Neutrophil (primary cell): ENCODE results near the gene GALM.

Experiments used
- H3K27ac ChIP-seq: fragments of 200-600 bp; sonication (generic); 2 replicates; pipeline ENCODE4 v1.5.1; 2016; ENCODE audit warnings: mild to moderate bottlenecking, moderate library complexity
- H3K27me3 ChIP-seq: fragments of 200-600 bp; sonication (generic); 2 replicates; pipeline ENCODE4 v1.6.0; 2016; ENCODE audit warnings: mild to moderate bottlenecking
- H3K36me3 ChIP-seq: fragments of 200-600 bp; sonication (generic); 2 replicates; pipeline ENCODE4 v1.5.1; 2017
- H3K4me1 ChIP-seq, 2 experiments: fragments of 200-600 bp in 1 of 2; sonication (generic) in 1 of 2; 1 replicate in 1 of 2; 2 replicates in 1 of 2; pipeline versions ENCODE4 v1.5.1 to v1.6.1; 2013 to 2016; ENCODE audit warnings: low read depth in 1 of 2, low read length in 1 of 2, mild to moderate bottlenecking in 1 of 2, moderate library complexity in 1 of 2; ENCODE audit not compliant: control insufficient read depth in 1 of 2, insufficient read depth in 1 of 2
- H3K4me3 ChIP-seq, 2 experiments: fragments of 200-600 bp in 1 of 2; sonication (generic) in 1 of 2; 1 replicate in 1 of 2; 2 replicates in 1 of 2; pipeline ENCODE4 v1.5.1; 2013 to 2016; ENCODE audit warnings: low read depth in 1 of 2, low read length in 1 of 2, mild to moderate bottlenecking in 1 of 2, moderate library complexity in 1 of 2
- H3K9me3 ChIP-seq: fragments of 200-600 bp; sonication (generic); 2 replicates; pipeline ENCODE4 v1.5.1; 2016
- CTCF ChIP-seq: fragments of 200-600 bp; sonication (generic); IDR thresholded peaks from 2 replicates; pipeline ENCODE4 v1.5.1; 2016; ENCODE audit warnings: antibody characterized with exemption

GALM gene

GRCh38 chr2:38622210-38622609 lies 43.7 kb upstream of the GALM start:
- H3K4me3 ChIP-seq, result peak overlapping the region in 1 of 2 experiments; percentile 21
- no peaks in the 10 kb centered on the region for H3K36me3 ChIP-seq
- H3K27ac ChIP-seq, result peak overlapping the region; percentile 70
- no peaks in the 10 kb centered on the region for H3K27me3 ChIP-seq
- H3K9me3 ChIP-seq, result no peaks in the 10 kb centered on the region
- TF ChIP-seq CTCF, result no peak
- peaks cover 37 to 50% of the 10 kb centered on the region in 2 experiments for H3K4me1 ChIP-seq

DNA sequence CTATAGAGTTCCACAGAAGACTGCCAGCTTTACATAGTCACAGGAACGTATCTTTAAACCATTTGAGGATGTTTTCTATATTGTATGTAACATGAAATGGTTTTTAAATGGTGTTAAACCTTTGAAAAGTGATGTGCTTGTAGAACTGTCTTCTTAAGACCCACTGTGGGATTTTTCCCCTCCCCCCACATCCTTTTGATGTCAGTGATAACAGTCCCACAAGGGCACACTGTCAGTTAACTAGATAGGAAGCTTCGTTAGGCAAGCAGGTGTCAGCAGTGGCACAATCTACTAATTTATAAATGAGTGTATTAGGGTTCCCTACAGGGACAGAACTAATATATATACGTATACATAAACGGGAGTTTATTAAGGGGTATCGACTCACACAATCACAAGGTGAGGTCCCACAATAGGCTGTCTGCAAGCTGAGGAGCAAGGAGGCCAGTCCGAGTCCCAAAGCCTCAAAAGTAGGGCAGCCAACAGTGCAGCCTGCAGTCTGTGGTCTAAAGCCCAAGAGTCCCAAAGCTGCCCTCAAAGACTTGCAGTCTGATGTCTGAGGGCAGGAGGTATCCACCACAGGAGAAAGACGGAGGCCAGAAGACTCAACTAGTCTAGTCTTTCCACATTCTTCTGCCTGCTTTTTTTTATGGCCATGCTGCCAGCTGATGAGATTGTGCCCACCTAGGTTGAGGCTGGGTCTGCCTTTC lies 39.4 kb upstream of the GALM start:
- Histone ChIP-seq H3K27me3 (no peaks in the 10 kb centered on the region), H3K4me3 (no peak overlapping the region), H3K36me3 (no peaks in the 10 kb centered on the region), H3K4me1 (peaks cover 18 to 23% of the 10 kb centered on the region in 2 experiments), H3K27ac (no peak overlapping the region), H3K9me3 (no peaks in the 10 kb centered on the region)
- TF ChIP-seq CTCF, result no peak

GRCh38 chr2:38627391-38627790 lies 38.5 kb upstream of the GALM start:
- Histone ChIP-seq H3K36me3 (no peaks in the 10 kb centered on the region), H3K4me1 (peaks cover 9 to 14% of the 10 kb centered on the region in 2 experiments), H3K27ac (no peak overlapping the region), H3K27me3 (no peaks in the 10 kb centered on the region), H3K9me3 (no peaks in the 10 kb centered on the region), H3K4me3 (no peak overlapping the region)
- TF ChIP-seq CTCF, result no peak

DNA sequence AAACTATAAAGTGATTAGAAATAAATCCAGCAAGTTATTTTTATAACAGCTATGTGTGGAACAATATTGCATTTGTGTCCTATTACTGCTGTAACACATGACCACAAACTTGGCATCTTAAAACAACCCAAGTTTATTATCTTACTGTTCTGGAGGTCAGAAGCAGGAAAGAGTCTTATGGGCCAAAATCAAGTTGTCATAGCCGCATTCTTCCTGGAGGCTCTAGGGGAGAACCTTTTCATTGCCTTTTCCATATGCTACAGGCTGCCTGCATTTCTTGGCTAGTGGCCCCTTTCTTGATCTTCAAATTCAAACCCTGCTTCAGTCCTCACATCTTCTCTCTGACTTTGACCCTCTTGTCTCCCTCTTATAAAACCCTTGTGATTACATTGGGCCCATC lies 36.2 kb upstream of the GALM start:
- Histone ChIP-seq H3K27me3 (no peaks in the 10 kb centered on the region), H3K36me3 (no peaks in the 10 kb centered on the region), H3K27ac (no peak overlapping the region), H3K4me1 (peaks cover 2 to 9% of the 10 kb centered on the region in 2 experiments), H3K4me3 (no peak overlapping the region), H3K9me3 (no peaks in the 10 kb centered on the region)
- no peak for TF ChIP-seq CTCF

- H3K4me1 ChIP-seq, result peaks cover 0 to 10% of the 10 kb centered on the region in 2 experiments
- no peaks in the 10 kb centered on the region for H3K9me3 ChIP-seq
- H3K4me3 ChIP-seq, result no peak overlapping the region
- no peak for TF ChIP-seq CTCF
- no peak overlapping the region for H3K27ac ChIP-seq
- no peaks in the 10 kb centered on the region for H3K27me3 ChIP-seq
- H3K36me3 ChIP-seq, result no peaks in the 10 kb centered on the region
Measured at GRCh38 chr2:38631976-38632375, 33.9 kb upstream of the GALM start.
